IPS-18c (cell line): ENCODE measurements around the gene RNF34.

Experiments used
- H3K4me3 ChIP-seq: 2 replicates; pipeline ENCODE4 v1.7.0; 2013; ENCODE audit warnings: low read depth, mild to moderate bottlenecking, low read length, moderate library complexity; ENCODE audit not compliant: insufficient read depth
- H3K9me3 ChIP-seq: one replicate; pipeline ENCODE4 v1.6.1; 2013; ENCODE audit warnings: mild to moderate bottlenecking, low read length, moderate library complexity; ENCODE audit not compliant: control insufficient read depth, insufficient read depth

RNF34 gene

DNA sequence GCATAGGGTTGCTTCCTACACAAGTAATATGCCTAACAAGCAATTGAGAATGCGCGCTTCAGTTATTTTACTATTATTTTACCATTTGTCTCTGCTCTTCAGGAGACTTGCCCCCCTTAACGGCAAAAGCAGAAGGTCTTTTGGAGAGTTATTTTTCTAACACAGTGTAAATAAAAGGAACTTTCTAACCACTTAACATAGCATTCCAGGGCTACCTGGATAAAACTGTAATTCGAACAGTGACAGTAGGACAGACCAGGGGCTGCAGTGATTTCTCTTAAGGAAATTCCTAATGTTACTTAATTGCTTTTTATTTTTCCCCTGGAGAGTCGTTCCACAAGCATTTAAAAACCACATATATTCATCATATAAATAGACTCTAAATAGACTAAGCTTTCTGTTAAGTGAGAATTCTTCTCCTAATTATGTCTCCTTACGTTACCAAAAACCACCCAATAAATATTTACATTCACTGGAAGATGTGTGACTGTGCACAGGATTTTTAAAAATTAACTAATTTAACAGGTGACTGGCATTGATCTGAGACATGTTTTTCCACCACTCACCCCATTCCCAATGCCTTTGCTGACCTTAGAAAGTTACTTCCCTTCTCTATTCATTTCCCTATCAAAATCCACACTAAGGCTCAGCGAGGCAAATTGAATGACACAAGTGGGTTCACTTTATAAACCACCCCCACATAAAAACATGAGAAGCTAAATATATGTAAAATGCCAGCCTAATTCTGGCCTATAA, 72.4 kb downstream of the RNF34 start:
- Histone ChIP-seq H3K9me3 (no peaks in the 10 kb centered on the region), H3K4me3 (no peak overlapping the region)
